HEK293T (cell line): ENCODE results near the gene STK24.

Experiments used
- BHLHE40 ChIP-seq: fragments of 450-650 bp; IDR thresholded peaks from 2 replicates; pipeline ENCODE4 v1.6.1; 2016; ENCODE audit warnings: mild to moderate bottlenecking, moderate library complexity, borderline replicate concordance
- FOXM1 ChIP-seq: fragments of 450-650 bp; IDR thresholded peaks from 2 replicates; pipeline ENCODE4 v1.6.1; 2017; ENCODE audit warnings: mild to moderate bottlenecking, borderline replicate concordance
- LEF1 ChIP-seq: fragments of 450-650 bp; IDR thresholded peaks from 2 replicates; pipeline ENCODE4 v1.6.1; 2017; ENCODE audit warnings: mild to moderate bottlenecking, borderline replicate concordance
- NFRKB ChIP-seq: fragments of 450-650 bp; IDR thresholded peaks from 2 replicates; pipeline ENCODE4 v1.6.1; 2016; ENCODE audit warnings: mild to moderate bottlenecking, moderate library complexity

DNA sequence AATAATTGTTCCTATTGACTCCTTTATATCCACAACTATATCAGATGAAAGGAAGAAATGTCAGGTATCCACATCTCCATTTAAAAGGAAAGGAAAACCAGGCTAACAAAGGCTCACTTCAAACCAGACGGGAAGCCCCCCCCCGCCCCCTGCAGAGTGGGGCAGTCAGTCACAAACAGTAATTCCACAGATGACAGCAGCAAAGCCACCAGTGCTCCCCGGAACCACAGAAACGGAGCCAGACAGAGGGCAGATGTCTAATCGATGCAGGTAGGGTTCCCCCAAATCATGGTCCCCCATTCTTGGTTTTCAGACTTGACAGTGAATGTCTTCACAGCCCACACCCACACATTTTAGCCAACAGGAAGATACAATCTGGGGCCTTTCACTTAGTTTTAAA is 100.8 kb downstream of the STK24 start:
- TF ChIP-seq LEF1 (no peak), BHLHE40 (no peak), FOXM1 (no peak), NFRKB (no peak)
